Pancreas (tissue), 10 donors: Measurements from ENCODE around the gene ALPK3. TPM values are rescaled to one million over a fixed set of nuclear protein-coding genes. Genes with fewer than 3 reads are reported as not detected.

Experiments used
- ATAC-seq, 4 donors: fragments of 200-7000 bp; cut with Tn5 transposase; one replicate each; pipeline versions ENCODE4 v1.8.0 to v1.9.1; 2020; ENCODE audit warnings: mild to moderate bottlenecking in 4 of 4, moderate library complexity in 4 of 4
- DNase-seq, 6 donors: peaks; one replicate each; pipeline ENCODE4 v3.0.0-alpha.2; 2020
- FAIRE-seq: peaks from 2 replicates; lab custom pipeline; 2012; peaks lifted over from hg19 to GRCh38; lab: Jason Lieb, UNC
- H3K27ac ChIP-seq, 4 donors: fragments of 200-600 bp; sonication (generic); 1 replicate in 3 of 4; 2 replicates in 1 of 4; pipeline versions ENCODE4 v1.5.0 to v1.8.0; 2020
- H3K27me3 ChIP-seq, 4 donors: fragments of 200-600 bp; one replicate each; pipeline ENCODE4 v1.8.0; 2021
- H3K36me3 ChIP-seq, 3 donors: fragments of 200-600 bp; sonication (generic) in 1 of 3; one replicate each; pipeline versions ENCODE4 v1.5.0 to v1.8.0; 2020 to 2021
- H3K4me1 ChIP-seq, 3 donors: fragments of 200-600 bp; one replicate each; pipeline ENCODE4 v1.8.0; 2021
- H3K4me3 ChIP-seq, 4 donors: fragments of 200-600 bp; sonication (generic) in 2 of 4; one replicate each; pipeline versions ENCODE4 v1.5.0 to v1.8.0; 2020 to 2021
- H3K9me3 ChIP-seq, 4 donors: fragments of 200-600 bp; one replicate each; pipeline ENCODE4 v1.8.0; 2021
- CTCF ChIP-seq, 4 donors: fragments of 200-600 bp; sonication (generic) in 3 of 4; IDR thresholded peaks; one replicate each; pipeline versions ENCODE4 v1.5.0 to v1.8.0; 2021; ENCODE audit warnings: antibody characterized with exemption in 4 of 4
- WGBS, 2 donors: extraction: QIAGEN DNeasy Blood & Tissue Kit; methylation state at CpG; one replicate each; pipeline ENCODE4 v1.1.7; 2013; 5-methylcytosine and 5-hydroxymethylcytosine counted together
- intact Hi-C, 3 donors: fragments of 100-400 bp; cut with DNase I; formaldehyde crosslinking; loops; one replicate each; pipeline versions ENCODE4 v1.11.1 to v1.14.2; 2022
- polyA plus RNA-seq, 2 donors: library from polyadenylated mRNA; stranded (reverse); fragments of 200-250 nt; gene quantifications; one replicate each; pipeline ENCODE4 v1.2.3, GENCODE V29; 2013
- total RNA-seq, 6 donors: library from RNA; stranded (reverse); fragmentation: NEBNext Ultra II Directional in 4 of 6; extraction: Animal tissue kit (Norgen Biotek cat#: 25700) in 4 of 6; gene quantifications; one replicate each; pipeline versions ENCODE4 v1.2.1 to v1.2.4, GENCODE V29; 2021 to 2023
- donor health status: healthy with polysubstance abuse.
- donor health status: DM: no; HTN: no; CAD: no; lungs with moderate emphysema.
- donor health status: DM: no; HTN: no; CAD: no.
- donor health status: control.
- donor health status: control.
- donor health status: Bipolar disorder and iron deficiency.
- donor health status: DM: yes; HTN: yes; CAD: no.
- donor health status: DM: no; HTN: no; CAD: no.
- donor health status: DM: no; HTN: no; CAD: no.
- donor health status: DM: yes; HTN: yes; CAD: no.

ALPK3 gene
- total and polyA plus RNA-seq, 8 donors: 3.2 to 23.7 (median 9.3) TPM

- H3K4me3 ChIP-seq: no peak overlapping the region
- no peak for ATAC-seq
- intact Hi-C loops: loop anchor here in 1 of 3 donors (10.0 kb wide), 1 partner anchor 88 kb away; no protein-coding TSS in a partner anchor
- H3K36me3 ChIP-seq: no peaks in the 10 kb centered on the region
- H3K27ac ChIP-seq: no peak overlapping the region
- no peaks in the 10 kb centered on the region for H3K9me3 ChIP-seq
- 97 to 100% methylated on average over 1 of the region's 1 CpG for WGBS, 2 donors
- peaks cover 12 to 21% (median 18%) of the 10 kb centered on the region in 3 donors for H3K4me1 ChIP-seq
- FAIRE-seq: no peak
- no peak for DNase-seq
- no peaks in the 10 kb centered on the region for H3K27me3 ChIP-seq
- no peak for TF ChIP-seq CTCF (IDR thresholded peaks at IDR 0.05)
These were observed 19.7 kb downstream of the ALPK3 start for GRCh38 chr15:84836844-84837243.

DNA sequence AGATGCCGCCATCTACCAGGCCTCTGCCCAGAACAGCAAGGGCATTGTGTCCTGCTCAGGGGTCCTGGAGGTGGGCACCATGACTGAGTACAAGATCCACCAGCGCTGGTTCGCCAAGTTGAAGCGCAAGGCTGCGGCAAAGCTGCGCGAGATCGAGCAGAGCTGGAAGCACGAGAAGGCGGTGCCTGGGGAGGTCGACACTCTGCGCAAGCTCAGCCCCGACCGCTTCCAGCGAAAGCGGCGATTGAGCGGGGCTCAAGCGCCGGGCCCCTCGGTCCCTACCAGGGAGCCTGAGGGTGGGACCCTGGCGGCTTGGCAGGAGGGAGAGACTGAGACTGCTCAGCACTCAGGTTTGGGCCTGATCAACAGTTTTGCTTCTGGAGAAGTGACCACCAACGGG, 22.6 kb downstream of the ALPK3 start:
- Histone ChIP-seq H3K36me3 (no peaks in the 10 kb centered on the region), H3K4me3 (no peak overlapping the region), H3K4me1 (peaks cover 18 to 24% (median 20%) of the 10 kb centered on the region in 3 donors), H3K27ac (peak overlapping the region in 2 of 4 donors; percentile 99), H3K27me3 (no peaks in the 10 kb centered on the region), H3K9me3 (no peaks in the 10 kb centered on the region)
- WGBS, 2 donors: 98% methylated on average over 23 of the region's 23 CpGs
- no peak for FAIRE-seq
- no peak for ATAC-seq
- no peak for DNase-seq
- TF ChIP-seq CTCF (IDR thresholded peaks at IDR 0.05): no peak
- intact Hi-C loops: loop anchor here in 1 of 3 donors (10.0 kb wide), 1 partner anchor 85 kb away; no protein-coding TSS in a partner anchor

DNA sequence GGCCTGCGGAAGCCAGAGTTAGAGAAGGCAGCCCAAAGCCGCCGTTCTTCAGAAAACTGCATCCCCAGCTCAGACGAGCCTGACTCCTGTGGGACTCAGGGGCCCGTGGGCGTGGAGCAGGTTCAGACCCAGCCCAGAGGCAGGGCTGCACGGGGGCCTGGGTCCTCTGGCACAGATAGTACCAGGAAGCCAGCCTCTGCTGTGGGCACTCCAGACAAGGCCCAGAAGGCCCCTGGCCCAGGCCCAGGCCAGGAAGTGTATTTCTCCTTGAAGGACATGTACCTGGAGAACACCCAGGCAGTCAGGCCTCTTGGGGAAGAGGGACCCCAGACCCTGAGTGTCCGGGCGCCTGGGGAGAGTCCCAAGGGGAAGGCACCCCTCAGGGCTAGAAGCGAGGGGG, 23.1 kb downstream of the ALPK3 start:
- DNase-seq: peak in 4 of 6 donors; percentile 49 to 73 (median 60)
- peak overlapping the region; percentile 91 to 99 (median 96) for H3K27ac ChIP-seq

GRCh38 chr15:84840741-84841429, 23.7 kb downstream of the ALPK3 start:
- TF ChIP-seq CTCF (IDR thresholded peaks at IDR 0.05): no peak
- peak overlapping the region; percentile 91 to 99 (median 96) for H3K27ac ChIP-seq
- ATAC-seq: peak; percentile 87 to 95 (median 95)

More for the DNA sequence above, 23.1 kb downstream of the ALPK3 start:
- no peak for TF ChIP-seq CTCF (IDR thresholded peaks at IDR 0.05)
- peak; percentile 16 to 49 (median 38) for ATAC-seq
- intact Hi-C loops: no loop called here
- Histone ChIP-seq H3K4me3 (no peak overlapping the region), H3K27me3 (no peaks in the 10 kb centered on the region), H3K9me3 (no peaks in the 10 kb centered on the region), H3K36me3 (no peaks in the 10 kb centered on the region), H3K4me1 (peaks cover 18 to 26% (median 25%) of the 10 kb centered on the region in 3 donors)
- no peak for FAIRE-seq
- WGBS, 2 donors: 75 to 83% methylated on average over 10 of the region's 10 CpGs

GRCh38 chr15:84842781-84843180, 25.6 kb downstream of the ALPK3 start:
- ATAC-seq: no peak
- Histone ChIP-seq H3K36me3 (no peaks in the 10 kb centered on the region), H3K27ac (peak overlapping the region in 2 of 4 donors; percentile 99), H3K4me1 (peaks cover 18 to 31% (median 29%) of the 10 kb centered on the region in 3 donors), H3K9me3 (no peaks in the 10 kb centered on the region), H3K27me3 (no peaks in the 10 kb centered on the region), H3K4me3 (no peak overlapping the region)
- DNase-seq: no peak
- TF ChIP-seq CTCF (IDR thresholded peaks at IDR 0.05): no peak
- WGBS, 2 donors: 93 to 98% methylated on average over 1 of the region's 1 CpG
- intact Hi-C loops: no loop called here
- no peak for FAIRE-seq

More at GRCh38 chr15:84840741-84841429, 23.7 kb downstream of the ALPK3 start:
- H3K4me3 ChIP-seq: no peak overlapping the region
- H3K36me3 ChIP-seq: no peaks in the 10 kb centered on the region
- 34 to 41% methylated on average over 12 of the region's 12 CpGs for WGBS, 2 donors
- H3K27me3 ChIP-seq: no peaks in the 10 kb centered on the region
- DNase-seq: peak; percentile 80 to 95 (median 88)
- peaks cover 18 to 31% (median 29%) of the 10 kb centered on the region in 3 donors for H3K4me1 ChIP-seq
- H3K9me3 ChIP-seq: no peaks in the 10 kb centered on the region
- intact Hi-C loops: no loop called here
- no peak for FAIRE-seq
